Fibroblast of skin of left biceps (primary cell): ENCODE data around the gene CYS1.
"Not testable (repeated sequence)": the region's sequence is repeated elsewhere in the genome, so short reads cannot be mapped to it uniquely, and the experiment has no call there.

Source experiments
- DNase-seq, 2 experiments: peaks; one replicate each; pipeline ENCODE4 v3.0.0-alpha.2; 2013; ENCODE audit warnings: low read depth in 2 of 2

CYS1 gene, protein sequence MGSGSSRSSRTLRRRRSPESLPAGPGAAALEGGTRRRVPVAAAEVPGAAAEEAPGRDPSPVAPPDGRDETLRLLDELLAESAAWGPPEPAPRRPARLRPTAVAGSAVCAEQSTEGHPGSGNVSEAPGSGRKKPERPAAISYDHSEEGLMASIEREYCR

DNA sequence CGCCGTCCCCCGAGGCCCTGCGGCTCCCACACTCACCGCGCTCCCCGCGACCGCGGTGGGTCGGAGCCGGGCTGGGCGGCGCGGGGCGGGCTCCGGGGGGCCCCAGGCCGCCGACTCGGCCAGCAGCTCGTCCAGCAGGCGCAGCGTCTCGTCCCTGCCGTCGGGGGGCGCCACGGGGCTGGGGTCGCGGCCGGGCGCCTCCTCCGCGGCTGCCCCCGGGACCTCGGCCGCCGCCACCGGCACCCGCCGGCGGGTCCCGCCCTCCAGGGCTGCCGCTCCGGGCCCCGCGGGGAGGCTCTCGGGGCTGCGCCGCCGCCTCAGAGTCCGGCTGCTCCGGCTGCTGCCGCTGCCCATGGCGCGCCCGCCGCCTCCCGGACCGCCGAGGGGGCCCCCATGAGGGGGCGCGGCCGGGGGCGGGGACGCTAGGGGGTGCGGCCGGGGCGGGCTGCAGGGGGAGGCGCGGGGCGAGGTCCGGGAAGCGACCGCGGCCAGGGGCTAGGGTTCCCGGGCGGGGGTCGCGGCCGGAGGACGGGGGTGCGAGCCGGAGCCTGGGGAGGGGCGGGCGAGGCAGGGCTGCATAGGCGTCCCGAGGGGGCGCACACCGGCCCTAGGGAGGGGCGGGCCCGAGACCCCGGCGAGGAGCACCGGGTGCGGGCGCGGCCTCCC, at the start of gene CYS1:
Gene CYS1 (minus strand): TSS at position 542 of the 666 bp plus-strand sequence. CDS start 188 bp downstream, at position 354.
- DNase-seq, result no peak

DNA sequence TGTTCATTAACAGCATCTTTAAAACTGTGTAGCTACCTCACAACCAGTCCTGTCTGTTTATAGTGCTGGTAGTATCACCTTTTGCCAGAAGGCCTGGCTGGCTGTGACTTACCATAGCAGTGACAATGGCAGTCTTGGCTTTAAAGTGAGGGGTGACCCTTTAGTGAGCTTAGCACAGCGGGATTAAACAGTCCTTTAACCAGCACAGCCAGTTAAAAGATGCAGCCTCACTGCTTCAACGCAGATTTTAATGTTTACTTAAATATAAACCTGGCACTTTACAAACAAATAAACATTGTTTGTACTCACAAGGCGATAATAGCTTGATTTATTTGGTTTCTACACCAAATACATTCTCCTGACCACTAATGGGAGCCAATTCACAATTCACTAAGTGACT, 49.3 kb upstream of the CYS1 start:
- DNase-seq, result no peak

DNA sequence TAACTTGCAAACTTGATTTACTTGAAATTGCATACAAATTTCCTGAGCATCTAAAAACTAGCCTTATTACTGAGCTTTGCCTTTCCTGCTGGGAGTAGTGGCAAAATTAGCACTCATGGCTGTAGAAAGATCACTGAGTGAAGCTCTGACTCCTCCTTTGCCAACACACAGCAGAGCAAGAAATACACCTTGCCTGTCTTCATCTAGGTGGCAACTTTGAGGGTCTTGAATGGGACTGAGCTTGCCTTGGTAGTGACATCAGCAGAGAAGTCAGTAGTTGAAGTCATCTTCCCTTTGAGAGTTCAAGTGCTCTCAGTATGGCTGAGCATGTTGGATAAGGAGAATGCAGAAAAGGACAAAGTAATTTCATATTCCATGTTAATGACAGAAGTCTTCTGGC, 48.2 kb upstream of the CYS1 start:
- no peak for DNase-seq

DNA sequence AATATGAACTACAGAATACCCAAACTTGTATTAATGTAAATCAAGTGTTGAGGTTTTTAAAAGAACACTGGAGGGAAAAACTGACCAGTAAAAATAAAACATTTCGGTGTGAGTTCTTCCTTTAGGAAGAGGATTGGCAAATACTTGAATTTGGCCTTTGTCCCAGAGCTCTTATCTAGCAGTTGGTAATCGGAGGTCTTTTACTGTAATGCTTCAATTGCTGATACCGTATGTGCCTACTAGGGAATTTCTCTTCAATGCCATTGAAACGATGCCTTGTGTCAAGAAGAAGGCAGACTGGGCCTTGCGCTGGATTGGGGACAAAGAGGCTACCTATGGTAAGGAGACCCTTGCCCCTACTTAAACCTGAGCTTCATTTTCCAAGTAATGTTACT, 46.4 kb upstream of the CYS1 start:
- no peak for DNase-seq

DNA sequence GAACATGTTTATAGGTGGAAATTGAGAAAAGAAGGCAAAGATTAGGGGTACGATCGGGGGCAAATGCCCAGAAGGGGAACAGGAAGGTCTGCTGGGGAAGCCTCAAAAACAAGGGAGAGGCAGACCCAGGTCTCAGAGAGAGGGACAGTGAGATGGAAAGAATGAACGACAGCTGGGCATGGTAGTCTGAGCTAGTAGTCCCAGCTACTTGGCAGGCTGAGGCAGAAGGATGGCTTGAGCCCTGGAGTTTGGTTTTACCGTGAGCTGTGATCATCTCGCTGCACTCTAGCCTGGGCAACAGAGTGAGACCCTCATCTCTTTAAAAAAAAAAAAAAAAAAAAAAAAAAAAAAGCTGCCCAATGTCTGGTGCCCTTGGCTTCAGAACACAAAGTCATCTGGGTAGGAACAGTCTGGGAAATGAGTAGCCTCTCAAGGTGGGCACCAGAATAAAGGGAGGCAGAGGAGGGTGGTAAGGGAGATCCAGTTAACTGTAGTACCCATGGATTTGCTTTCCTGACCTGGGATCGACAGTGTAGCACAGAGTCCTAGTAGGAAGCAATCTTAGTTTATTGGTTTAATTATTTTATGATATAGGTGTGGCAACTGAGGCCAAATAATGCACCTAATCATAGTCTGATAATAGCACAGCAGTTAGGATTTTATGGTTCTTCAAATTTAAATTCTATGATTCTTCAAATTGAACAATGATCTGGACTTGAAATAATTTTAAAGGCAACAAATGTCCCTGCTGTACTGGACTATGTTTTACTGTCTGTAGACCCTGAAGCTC, 45.8 kb upstream of the CYS1 start:
- DNase-seq, result no peak

DNA sequence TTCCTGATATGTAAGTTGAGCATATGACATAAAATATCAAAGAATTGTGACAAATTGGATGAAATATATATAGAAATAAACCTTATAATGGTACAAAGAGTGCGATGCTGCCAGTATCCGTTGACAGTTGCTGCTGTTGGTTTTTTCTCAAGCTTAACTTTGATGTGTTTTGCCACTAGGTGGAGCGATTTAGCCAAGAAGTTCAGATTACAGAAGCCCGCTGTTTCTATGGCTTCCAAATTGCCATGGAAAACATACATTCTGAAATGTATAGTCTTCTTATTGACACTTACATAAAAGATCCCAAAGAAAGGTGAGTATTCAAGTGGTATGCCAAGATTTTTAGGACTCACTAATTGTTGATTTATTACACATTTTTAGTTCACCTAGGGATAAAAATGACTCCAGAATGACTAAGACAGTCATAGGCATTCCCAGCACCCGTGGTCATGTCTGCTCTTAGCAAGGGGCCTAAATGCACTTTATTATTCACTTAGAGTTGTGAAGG, 44.4 kb upstream of the CYS1 start:
- peak in 1 of 2 experiments; percentile 45 for DNase-seq

DNA sequence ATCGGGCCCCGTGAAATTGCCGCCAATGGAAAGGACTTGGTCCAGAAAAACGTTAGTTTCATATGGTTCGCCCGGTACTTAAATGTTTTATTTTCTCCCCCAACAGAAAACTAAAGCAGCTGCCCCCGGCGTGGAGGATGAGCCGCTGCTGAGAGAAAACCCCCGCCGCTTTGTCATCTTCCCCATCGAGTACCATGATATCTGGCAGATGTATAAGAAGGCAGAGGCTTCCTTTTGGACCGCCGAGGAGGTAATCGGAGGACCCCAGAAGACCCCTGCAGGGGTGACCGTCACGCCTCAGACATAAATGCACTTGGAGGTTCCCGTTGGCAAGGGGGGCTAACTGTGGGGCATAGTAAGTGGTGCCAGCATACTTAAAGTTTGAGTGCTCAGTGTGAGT, 43.1 kb upstream of the CYS1 start:
- no peak for DNase-seq

DNA sequence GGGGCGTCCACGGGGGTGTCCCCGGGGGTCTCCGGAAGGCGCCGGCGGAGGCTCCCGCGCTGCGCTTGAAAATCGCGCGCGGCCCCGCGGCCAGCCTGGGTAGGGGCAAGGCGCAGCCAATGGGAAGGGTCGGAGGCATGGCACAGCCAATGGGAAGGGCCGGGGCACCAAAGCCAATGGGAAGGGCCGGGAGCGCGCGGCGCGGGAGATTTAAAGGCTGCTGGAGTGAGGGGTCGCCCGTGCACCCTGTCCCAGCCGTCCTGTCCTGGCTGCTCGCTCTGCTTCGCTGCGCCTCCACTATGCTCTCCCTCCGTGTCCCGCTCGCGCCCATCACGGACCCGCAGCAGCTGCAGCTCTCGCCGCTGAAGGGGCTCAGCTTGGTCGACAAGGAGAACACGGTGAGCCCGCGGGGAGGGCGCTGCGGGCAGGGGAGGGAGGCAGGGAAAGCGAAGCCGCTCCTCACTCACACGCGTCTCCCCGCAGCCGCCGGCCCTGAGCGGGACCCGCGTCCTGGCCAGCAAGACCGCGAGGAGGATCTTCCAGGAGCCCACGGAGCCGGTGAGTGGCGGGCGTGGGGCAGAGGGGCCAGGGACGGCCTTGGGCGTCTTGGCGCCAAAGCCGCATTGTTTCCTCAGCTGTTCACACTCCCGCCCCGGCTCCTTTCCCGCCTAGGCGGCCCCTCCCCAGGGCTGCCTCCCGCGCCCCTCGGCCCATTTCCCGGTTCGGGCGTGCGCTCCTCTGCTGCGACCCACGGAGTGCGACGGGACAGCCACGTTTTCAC, 42.5 kb upstream of the CYS1 start, which contains the start of gene RRM2:
Gene RRM2 (plus strand): TSS at position 240 of the 781 bp plus-strand sequence. CDS start 60 bp downstream, at position 300.
- peak; percentile 73 to 75 for DNase-seq

DNA sequence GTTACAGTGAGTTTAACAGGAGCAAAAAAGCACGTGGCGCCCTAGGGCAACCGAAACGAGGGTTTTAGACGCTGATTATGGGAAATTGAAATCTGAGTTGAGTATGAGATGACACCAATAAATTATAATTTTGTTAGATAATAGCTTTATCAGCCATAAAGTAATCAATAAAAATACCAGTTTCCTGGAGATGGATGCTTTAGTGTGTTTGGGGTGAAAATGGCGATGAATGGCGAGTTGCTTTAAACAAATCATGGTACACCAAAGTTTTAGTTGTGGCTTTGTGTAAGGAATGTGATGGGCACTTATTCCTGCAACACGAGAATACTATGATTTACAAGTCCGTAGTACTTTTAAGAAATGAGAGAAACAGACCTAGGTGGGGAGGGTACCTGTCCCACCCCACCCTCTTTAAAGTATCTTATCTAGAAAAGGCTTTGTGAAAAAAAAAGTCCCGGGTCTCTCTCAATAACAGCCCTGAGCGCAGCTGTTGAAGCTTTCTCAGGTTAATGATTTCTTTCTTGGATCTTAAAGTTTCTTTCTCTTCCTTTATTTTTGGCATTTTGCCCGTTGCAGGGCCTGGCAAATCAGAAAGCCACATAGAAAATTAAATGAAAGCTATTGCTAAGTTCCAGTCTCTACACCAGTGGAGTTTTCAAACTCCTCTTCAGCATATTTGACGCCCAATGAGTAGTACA, 40.8 kb upstream of the CYS1 start:
- no peak for DNase-seq

DNA sequence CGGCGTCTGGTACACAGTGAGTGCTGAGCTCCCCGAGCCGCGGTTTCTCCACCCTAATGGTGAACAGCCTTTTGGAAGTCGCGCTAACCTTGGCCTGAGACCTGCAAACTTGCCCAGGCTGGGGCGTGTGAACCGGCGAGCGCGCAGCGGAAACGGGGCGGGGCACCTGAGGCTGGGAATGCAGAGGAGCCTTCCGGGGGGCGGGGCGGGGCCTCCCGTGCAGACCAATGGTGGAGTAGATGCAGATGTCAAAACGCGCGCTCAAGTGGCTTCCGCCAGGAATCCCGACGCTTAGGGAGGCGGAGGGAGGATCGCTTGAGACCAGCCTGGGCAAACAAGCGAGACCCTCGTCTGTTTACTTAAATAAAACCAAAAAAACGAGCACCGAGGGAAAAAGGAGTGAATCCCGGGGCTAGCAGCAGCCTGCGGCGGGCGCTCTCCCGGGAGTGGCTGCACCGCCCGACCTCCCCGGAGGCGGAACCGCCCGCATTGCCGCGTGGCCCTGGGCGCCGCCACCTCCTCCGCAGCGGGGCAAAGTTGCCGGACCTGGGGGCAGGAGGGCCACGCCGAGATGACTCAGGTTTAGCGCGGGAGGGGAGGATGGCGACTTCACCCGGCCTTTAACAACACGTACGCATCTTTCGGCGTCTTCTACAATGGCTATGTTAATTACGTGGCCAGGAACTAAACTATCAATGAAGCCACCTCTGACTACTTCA, 40.1 kb upstream of the CYS1 start:
- peak; percentile 66 to 67 for DNase-seq

DNA sequence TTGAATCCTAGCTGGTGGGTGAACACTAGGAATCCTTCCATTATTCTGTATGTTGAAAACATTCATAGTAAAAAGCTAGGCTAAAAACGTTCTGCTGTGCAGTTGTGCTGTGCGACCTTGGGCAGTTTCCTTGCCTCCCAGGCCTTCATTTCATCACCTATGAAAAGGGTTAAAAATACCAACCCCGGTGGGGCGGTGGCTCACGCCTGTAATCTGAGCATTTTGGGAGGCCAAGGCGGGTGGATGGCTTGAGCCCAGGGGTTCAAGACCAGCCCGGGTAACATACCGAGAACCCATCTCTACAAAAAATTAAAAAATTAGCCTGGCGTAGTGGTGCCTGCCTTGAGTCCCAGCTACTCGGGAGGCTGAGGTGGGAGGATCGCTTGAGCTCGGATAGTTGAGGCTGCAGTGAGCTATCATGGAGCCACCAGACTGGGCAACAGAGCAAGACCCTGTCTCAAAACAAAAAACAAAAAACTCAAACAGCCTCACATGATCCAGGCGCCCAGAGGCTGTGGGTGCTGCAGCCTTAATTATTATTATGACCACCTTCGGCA, 39.5 kb upstream of the CYS1 start:
- DNase-seq, result no peak

DNA sequence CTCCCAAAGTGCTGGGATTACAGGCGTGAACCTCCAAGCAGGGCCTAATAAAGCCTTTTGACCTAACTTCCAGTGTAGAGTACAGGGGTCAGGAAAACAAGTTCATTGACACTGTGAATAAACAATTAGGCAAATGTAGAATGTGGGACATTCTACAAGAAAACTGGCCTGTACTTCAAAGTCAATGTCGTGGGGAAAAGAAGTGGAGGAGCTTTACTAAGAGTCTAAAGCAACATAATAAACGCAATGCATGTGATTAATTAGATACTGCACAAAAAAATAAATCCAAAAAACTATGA, 38.8 kb upstream of the CYS1 start:
- DNase-seq, result no peak

DNA sequence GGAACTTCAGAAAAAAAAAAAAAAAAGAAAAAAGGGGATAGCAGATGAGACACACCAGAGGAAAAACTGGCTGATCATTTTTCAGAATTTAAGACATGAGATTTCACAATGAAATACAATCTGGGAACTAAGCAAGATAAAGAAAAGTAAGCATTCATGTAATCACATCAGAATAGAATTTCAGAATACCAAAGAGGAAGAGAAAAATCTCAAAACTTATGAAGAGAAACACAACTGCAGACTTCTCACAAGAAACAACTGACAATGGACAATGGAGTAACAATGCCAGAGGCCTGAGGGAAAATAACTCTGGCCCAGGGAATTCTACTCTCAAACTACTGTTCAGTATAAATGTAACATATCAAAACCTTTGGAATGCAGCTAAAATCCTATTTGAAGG, 29.1 kb upstream of the CYS1 start:
- DNase-seq, result no peak

DNA sequence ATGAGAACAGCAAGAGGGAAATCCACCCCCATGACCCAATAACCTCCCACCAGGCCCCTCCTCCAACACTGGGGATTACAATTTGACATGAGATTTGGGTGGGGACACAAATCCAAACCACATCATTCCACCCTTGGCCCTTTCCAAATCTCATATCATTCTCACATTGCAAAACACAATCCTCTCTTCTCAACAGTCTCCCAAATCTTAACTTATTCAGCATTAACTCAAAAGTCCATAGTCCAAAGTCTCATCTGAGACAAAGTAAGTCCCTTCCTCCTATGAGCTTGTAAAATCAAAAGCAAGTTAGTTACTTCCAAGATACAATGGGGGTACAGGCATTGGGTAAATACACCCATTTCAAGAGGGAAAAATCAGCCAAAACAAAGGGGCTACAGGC, 24.7 kb upstream of the CYS1 start:
- not testable (repeated sequence) for DNase-seq

DNA sequence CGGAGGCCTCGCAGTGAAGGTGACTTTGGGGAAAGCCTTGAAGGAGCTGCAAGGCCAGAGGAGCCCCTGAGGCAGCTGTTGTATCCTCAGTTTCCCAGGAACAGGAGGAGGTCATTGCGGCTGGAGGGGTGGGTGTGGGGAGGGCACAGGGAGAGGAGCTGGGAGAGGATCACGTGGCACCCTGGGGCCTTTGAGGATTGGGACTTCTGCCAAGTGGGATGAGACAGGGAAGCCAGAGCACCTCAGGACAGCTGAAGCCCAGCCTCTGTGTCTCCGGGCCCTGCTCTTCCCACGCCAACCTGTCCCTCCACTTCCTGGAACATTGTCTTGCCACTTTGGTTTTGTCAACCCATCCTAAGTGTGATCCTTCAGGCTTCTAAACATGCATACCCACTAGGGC, 23.0 kb upstream of the CYS1 start:
- no peak for DNase-seq

DNA sequence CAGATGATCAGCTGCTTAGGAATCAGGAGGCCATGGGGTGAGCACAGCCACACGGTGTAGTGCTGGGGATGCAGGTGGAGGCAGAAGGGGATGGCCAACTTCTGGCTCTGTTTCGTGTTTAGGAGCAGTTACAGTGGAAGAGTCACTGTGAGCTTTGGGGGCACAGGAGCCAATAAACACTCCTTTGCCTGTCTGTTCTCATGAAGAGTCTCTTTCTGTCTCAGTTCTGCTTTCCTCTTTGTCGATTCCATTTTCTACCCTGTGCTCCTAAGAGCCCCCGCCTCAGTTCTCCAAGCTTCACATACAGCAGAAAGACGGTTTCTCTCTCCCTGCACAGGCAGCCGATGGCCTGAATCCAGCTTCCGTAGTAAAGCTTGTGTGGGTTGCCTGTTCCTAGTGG, 21.3 kb upstream of the CYS1 start:
- no peak for DNase-seq

DNA sequence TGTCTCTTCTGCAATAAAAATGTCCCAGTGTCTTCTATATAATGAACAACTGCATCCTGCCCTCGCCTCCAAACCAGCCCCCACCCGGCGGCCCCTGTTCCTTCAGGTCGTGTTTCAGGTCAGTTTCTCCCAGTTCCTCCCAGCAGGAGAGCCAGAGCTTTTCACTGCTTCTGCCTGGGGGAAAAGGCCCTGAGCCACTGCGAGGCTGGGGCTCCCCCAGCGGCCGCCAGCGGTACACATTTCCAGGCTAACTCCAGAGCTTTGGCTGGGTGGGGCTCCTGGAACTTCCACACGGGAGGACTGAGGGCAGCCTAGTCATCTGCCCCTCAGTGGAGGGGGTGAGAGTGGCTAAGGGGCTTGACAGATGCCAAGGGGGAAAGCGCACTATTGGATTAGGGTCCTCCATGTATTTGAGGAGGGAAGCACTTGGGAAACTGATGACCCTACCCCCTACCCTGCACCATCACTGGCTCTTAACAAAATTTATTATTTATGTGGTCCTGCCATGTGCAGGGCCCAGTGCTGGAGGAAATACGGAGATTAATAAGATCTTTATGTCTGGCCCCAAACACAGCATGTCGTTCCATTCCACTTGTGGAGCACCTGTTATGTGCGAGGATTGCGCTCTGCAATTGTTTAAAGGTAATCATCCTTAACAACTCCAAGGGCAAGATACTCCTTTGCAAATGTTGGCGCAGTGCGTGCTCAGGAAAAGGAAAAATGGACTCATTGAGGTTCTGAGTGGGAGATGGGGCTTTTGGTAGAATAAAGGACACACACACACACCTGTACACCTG, 17.3 kb upstream of the CYS1 start:
- no peak for DNase-seq

DNA sequence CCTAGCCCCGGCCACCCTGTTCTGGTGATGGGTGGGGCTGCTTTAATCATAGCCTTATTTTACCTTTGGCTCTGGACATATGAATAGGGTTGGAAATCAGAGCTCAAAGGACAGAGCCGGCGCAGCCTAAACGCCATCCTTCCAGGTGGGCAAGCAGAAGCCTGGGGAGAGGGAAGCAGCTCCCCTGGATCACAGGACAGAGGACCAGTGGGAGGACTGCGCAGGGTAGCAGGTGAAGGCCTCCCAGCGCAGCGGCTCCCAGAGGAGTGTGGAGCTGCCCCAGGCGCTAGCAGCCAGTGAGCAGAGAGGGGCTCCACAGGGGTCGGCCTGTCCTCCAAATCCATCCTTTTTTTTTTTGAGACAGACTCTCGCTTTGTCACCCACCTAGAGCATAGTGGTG, 16.4 kb upstream of the CYS1 start:
- DNase-seq, result no peak

DNA sequence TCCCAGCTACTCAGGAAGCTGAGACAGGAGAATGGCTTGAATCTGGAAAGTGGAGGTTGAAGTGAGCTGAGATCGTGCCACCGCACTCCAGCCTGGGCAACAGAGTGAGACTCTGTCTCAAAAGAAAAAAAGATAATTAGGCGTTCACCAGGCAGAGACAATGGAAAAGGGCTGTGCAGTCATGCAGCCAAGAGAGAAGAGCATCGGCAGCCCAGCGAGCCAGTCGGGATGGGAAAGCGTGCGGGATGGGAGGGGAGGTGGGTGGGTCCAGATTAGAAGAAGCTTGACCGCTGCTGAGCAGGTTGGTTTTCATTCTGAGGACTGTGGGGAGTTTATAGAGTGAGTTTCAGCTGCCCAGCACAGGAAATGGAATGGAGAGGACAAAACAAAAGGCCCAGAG, 15.0 kb upstream of the CYS1 start:
- DNase-seq, result no peak
